DOHH2 (cell line): ENCODE results near the gene DPCD.

Experiments used
- CTCF ChIP-seq: fragments of 200-600 bp; sonication (generic); IDR thresholded peaks from one replicate; pipeline ENCODE4 v1.5.1; 2014; ENCODE audit warnings: antibody characterized with exemption, mild to moderate bottlenecking, low read depth, low read length; ENCODE audit not compliant: poor library complexity, severe bottlenecking
- EZH2phosphoT487 ChIP-seq: fragments of 200-600 bp; sonication (generic); IDR thresholded peaks from 2 replicates; pipeline ENCODE4 v1.6.1; 2017; ENCODE audit warnings: borderline replicate concordance, mild to moderate bottlenecking, antibody characterized with exemption, low read length, moderate library complexity, mixed read lengths

GRCh38 chr10:101564490-101564991 lies 23.6 kb upstream of the DPCD start:
- TF ChIP-seq CTCF (no peak), EZH2phosphoT487 (no peak)
